ENCODE data around the gene FDX2. TPM values are rescaled to one million over a fixed set of nuclear protein-coding genes. Genes with fewer than 3 reads are reported as not detected.

The FDX2 gene
- total and polyA plus RNA-seq, 2 experiments from 2014 or later: 24.9 to 49.3 TPM

- Histone ChIP-seq H3K36me3 (replicated peaks; ENCODE audit: insufficient read depth, low read depth) (no peaks in the 10 kb centered on the region), H3K4me3 (no peak overlapping the region), H3K4me1 (ENCODE audit: insufficient read depth) (peaks cover 9% of the 10 kb centered on the region), H3K9me3 (ENCODE audit: low read depth) (no peaks in the 10 kb centered on the region), H4K20me1 (ENCODE audit: insufficient read depth, poor library complexity, severe bottlenecking) (no peaks in the 10 kb centered on the region), H3K27me3 (no peaks in the 10 kb centered on the region), H3K9me2 (replicated peaks; ENCODE audit: insufficient read depth) (no peaks in the 10 kb centered on the region), H3K27ac (no peak overlapping the region), H3K79me2 (no peaks in the 10 kb centered on the region), H3K4me2 (no peak overlapping the region), H2AFZ (no peak overlapping the region)
- TF ChIP-seq EZH2phosphoT487 (IDR thresholded peaks at IDR 0.05; ENCODE audit: low read depth, severe bottlenecking, unreplicated experiment) (no peak), CTCF (IDR thresholded peaks at IDR 0.05; ENCODE audit: poor library complexity) (no peak), EZH2 (IDR thresholded peaks at IDR 0.05; ENCODE audit: borderline replicate concordance) (no peak)
- no peak for DNase-seq (ENCODE audit: low spot score)
- WGBS (ENCODE audit: low lambda C conversion rate, missing lambda C conversion rate): 98% methylated on average over 12 of the region's 12 CpGs
These were observed 40.6 kb upstream of the FDX2 start for GRCh38 chr19:10356431-10356830.

- TF ChIP-seq CTCF (IDR thresholded peaks at IDR 0.05; ENCODE audit: poor library complexity): no peak
- TF ChIP-seq EZH2 (IDR thresholded peaks at IDR 0.05; ENCODE audit: borderline replicate concordance): no peak
- no peak for TF ChIP-seq EZH2phosphoT487 (IDR thresholded peaks at IDR 0.05; ENCODE audit: low read depth, severe bottlenecking, unreplicated experiment)
- 58% methylated on average over 28 of the region's 32 CpGs for WGBS (ENCODE audit: low lambda C conversion rate, missing lambda C conversion rate)
These were observed 38.1 kb upstream of the FDX2 start for GRCh38 chr19:10353793-10354391.

GRCh38 chr19:10352764-10353671, 37.2 kb upstream of the FDX2 start:
- TF ChIP-seq EZH2phosphoT487 (IDR thresholded peaks at IDR 0.05; ENCODE audit: low read depth, severe bottlenecking, unreplicated experiment) (no peak), CTCF (IDR thresholded peaks at IDR 0.05; ENCODE audit: poor library complexity) (no peak), EZH2 (IDR thresholded peaks at IDR 0.05; ENCODE audit: borderline replicate concordance) (no peak)
- Histone ChIP-seq H3K27ac (peak overlapping the region; percentile 71), H3K9me2 (replicated peaks; ENCODE audit: insufficient read depth) (no peaks in the 10 kb centered on the region), H3K36me3 (replicated peaks; ENCODE audit: insufficient read depth, low read depth) (no peaks in the 10 kb centered on the region), H3K4me2 (peak overlapping the region; percentile 74), H3K4me3 (no peak overlapping the region), H3K9me3 (ENCODE audit: low read depth) (no peaks in the 10 kb centered on the region), H3K27me3 (no peaks in the 10 kb centered on the region), H3K4me1 (ENCODE audit: insufficient read depth) (peaks cover 9% of the 10 kb centered on the region), H3K79me2 (no peaks in the 10 kb centered on the region), H4K20me1 (ENCODE audit: insufficient read depth, poor library complexity, severe bottlenecking) (no peaks in the 10 kb centered on the region), H2AFZ (peak overlapping the region; percentile 24)
- DNase-seq (ENCODE audit: low spot score): peak; percentile 85
- WGBS (ENCODE audit: low lambda C conversion rate, missing lambda C conversion rate): 36% methylated on average over 50 of the region's 63 CpGs

More at GRCh38 chr19:10353793-10354391, 38.1 kb upstream of the FDX2 start:
- Histone ChIP-seq H2AFZ (no peak overlapping the region), H3K27me3 (no peaks in the 10 kb centered on the region), H3K27ac (peak overlapping the region; percentile 71), H3K36me3 (replicated peaks; ENCODE audit: insufficient read depth, low read depth) (no peaks in the 10 kb centered on the region), H3K9me2 (replicated peaks; ENCODE audit: insufficient read depth) (no peaks in the 10 kb centered on the region), H3K4me2 (peak overlapping the region; percentile 74), H3K9me3 (ENCODE audit: low read depth) (no peaks in the 10 kb centered on the region), H4K20me1 (ENCODE audit: insufficient read depth, poor library complexity, severe bottlenecking) (no peaks in the 10 kb centered on the region), H3K4me1 (ENCODE audit: insufficient read depth) (peaks cover 9% of the 10 kb centered on the region), H3K79me2 (no peaks in the 10 kb centered on the region), H3K4me3 (no peak overlapping the region)
- DNase-seq (ENCODE audit: low spot score): peak; percentile 78
